Effector CD4-positive, alpha-beta T cell (primary cell): ENCODE results near the gene NEAT1.

Experiments
- DNase-seq: peaks from one replicate; pipeline ENCODE4 v3.0.0-alpha.2; 2020
- total RNA-seq: gene quantifications from one replicate; lab custom pipeline; 2026; lab: John Stamatoyannopoulos, UW

The NEAT1 gene
- 809 reads per million, percentile 99 among the genes with 10 or more reads in this experiment for total RNA-seq

DNA sequence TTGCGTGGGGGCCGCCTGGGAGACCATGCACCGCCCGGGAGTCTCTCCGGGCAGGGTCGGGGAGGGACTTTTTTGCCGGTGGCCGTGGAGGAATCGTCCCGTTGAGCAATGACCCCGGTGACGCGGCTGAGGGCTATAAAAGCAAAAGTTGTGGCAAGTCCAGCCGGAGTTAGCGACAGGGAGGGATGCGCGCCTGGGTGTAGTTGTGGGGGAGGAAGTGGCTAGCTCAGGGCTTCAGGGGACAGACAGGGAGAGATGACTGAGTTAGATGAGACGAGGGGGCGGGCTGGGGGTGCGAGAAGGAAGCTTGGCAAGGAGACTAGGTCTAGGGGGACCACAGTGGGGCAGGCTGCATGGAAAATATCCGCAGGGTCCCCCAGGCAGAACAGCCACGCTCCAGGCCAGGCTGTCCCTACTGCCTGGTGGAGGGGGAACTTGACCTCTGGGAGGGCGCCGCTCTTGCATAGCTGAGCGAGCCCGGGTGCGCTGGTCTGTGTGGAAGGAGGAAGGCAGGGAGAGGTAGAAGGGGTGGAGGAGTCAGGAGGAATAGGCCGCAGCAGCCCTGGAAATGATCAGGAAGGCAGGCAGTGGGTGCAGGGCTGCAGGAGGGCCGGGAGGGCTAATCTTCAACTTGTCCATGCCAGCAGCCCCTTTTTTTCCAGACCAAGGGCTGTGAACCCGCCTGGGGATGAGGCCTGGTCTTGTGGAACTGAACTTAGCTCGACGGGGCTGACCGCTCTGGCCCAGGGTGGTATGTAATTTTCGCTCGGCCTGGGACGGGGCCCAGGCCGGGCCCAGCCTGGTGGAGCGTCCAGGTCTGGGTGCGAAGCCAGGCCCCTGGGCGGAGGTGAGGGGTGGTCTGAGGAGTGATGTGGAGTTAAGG is at the start of gene NEAT1:
Gene NEAT1, plus strand, starts transcription at position 166 of the 883 bp plus-strand sequence.
- peak; percentile 79 for DNase-seq

DNA sequence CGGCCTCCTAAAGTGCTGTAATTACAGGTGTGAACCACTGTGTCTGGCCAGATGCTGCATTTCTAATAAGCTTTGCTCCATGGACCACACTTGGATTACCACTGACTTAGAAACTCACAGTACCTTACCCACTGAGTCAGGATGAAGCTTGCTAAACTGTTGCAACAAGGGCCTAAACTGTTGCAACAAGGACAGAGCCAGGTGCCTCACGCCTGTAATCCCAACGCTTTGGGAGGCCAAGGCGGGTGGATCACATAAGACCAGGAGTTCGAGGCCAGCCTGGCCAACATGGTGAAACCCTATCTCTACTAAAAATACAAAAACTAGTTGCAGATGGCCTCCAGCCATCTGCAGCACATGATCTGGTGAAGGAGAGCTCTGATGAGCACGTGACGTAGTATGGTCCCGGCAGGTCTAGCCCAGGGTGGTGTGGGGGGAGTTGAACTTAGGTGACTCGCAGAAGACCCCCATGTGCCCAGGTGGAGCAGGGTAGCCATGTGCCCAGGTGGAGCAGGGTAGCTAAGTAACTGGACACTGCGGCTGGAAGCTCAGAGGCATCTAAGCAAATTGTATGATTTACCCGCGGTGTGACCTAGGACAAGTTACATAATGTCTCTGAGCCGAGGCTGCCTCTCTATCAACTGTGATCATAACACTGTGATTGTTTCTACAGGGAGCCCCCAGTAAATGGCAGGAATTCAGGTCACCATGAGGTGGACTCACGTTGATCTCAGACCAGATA is 48.6 kb upstream of the NEAT1 start:
- no peak for DNase-seq

DNA sequence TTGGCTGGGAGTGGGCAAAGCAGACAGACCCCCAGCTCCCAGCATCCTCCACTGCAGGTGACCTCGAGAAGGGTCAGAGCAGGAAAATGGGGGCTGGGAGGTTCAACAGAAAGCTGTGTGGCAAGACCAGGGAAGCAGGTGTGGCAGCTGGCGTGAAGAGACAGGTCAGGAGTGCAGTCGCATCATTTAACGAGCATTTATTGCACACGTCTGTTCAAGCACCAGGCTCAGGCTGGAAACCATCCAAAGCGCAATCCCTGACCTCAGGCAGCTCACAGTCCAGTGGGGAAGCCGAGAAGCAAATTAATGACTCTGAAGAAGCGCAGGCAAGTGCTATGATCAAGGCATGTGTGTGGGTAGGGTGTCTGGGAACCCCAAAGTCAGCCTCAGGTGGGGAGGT is 47.6 kb upstream of the NEAT1 start:
- DNase-seq: no peak

DNA sequence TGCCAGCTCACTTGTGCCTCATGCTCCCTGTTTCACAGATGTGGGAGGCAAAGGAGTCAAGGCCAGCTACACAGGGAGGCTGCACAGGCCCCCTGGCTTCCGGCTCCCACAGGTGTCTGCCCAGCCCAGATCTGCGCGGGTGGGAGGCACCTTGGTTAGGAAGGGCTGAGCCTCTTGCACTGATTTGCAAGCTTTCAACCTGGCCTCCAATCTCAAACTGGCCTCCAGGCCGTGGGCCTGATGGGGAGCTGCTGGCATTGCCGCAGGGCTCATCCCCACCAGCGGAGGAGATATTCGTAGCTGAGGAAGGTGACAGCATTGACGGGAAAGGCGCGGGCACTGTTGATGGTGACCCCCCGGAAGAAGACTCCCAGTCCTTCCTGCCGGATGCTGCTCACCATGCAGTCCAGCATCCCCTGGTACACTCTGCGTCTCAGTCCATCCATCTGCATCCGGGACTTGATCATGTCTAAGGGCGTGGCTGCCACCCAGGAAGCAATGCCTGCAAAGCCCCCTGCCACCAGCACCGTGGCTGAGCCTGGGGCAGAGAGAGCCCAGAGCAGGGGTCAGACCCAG is 46.4 kb upstream of the NEAT1 start:
- no peak for DNase-seq

DNA sequence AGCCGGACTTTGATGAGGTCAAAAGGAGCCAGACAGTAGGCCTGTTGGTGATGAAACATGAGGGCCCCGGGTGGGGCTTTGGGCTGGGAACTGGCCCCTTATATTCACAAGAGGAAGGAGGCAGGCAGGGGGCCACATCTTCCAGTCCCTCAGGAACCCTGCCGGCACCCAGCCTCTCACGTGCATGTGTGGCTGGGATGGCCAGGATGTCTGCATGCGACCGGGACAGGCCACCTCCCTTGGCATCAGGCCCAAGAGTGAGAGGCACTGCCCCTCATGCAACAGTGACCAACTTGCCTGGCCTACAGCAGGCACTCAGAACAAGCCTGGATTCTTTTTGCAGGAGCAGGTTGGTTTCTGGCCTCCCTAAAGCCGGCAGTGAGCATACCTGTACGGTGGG is 45.6 kb upstream of the NEAT1 start:
- DNase-seq: no peak

DNA sequence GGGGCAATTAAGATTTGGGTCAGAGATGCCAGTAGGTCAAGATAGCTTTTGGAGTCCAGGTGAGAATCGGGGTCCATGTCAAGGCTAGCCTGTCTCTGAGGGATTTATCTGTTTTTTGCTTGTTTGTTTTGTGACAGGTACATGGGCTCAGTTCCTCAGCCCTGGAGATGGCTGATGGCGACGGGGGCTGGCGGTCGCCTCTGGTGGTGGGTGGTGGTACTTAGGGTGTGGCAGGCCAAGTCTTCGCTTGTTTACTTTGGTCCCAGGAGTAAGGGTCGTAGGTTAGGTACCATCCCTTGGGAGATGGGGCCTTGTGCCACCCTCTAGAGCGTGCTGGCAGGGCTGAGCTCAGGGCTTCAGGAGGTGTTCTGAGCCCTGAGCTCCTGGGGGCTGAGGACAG is 44.8 kb upstream of the NEAT1 start:
- DNase-seq: no peak

DNA sequence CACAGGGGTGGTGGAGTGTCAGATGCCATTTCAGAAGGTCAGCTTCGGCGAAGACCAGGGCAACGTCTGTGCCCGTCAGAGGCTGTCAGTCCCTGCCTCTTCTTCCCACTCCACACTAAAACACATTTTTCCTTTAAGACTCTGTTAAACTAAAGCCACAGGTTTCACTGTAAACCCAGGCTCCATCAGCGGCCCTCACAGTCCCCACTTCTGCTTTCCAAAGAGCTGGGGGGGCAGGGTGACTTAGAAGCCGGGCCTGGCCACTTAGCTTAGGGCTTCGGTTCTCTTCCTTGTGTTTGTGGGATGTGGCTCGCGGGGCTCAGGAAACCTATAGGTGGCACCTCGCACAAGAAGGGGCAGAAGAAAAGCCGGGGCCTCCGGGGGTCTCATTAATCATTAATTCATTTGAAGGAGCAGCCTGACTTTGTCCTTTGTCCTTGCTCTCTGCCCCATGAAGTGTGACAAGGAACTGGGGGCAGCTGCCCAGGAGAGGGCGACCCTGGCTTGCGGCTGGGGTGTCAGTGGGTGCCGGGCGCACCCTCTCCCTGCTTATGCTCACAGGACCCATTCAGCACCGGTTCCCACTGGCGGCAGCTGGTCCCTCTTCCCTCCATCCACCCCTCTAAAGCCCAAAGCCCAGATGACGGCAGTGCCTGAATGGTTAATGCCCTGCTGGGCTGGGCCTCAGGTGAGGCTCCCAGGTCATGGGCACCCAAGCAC is 44.2 kb upstream of the NEAT1 start:
- DNase-seq: no peak

DNA sequence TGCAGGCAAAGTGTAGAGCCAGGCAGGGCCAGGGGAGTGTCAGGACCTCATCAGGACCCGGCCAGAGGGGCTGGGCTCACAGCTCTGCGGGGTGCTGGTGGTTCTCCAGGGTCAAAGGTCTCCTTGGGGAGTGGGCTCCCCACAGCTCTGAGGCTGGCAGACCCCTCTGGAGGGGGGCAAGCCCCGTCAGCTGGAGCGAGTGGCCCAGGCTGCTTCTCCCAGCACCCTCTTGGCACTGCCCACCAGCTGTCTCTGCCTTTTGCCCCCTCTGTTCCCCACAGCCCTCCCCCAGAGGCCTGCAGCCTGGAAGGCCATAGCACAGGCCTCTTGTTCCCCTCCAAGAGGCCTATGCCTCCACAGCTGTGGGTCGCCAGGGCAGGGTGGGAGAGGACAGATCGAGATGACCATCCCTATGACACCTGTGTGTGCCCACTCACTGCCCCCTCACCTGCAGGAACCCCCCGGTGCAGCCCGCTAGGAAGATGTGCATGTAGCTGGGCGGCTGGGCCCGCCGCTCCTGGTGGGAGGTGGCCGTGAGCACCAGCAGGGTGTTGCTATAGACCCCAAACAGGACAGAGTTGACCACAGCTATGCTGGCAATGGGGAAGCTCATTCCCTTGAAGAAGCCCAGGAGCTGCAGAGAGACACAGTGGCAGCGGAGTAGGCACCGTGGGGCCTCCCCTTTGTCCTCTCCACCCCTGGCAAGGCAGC is 43.5 kb upstream of the NEAT1 start:
- no peak for DNase-seq

DNA sequence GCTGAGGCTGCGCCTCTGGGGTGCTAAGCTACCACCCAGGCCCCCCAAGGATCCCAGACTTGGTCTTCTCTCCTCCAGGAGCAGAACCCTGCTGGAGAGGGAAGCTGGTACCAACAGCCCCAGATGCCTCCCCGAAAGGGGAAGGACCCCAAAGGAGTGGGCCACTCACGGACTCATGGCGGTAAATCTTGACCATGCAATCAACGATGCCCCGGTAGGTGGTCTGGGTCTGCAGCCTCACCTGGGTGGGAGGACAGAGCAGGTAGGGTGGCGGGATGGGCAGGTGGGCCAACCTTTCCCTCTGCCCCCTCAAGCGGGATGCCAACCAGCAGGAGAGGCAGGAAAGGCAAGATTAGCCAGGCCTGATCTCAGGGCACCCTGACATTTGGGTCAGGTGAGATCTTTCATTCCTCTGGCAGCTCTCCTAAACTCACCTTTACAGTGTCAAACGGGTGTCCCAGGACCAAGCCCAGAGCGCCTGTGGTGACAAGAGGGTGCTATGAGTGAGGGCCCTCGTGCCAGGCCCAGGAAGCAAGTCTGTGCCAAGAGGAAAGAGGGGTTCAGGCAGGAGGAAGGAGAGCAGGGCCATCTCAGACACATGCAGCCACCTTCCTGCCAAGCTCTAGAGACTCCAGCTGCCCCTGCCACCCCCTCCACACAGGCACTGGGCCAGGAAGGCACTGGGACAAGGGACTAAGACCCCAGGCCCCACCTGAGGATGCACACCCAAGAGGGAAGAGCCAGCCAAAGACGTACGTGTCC is 42.7 kb upstream of the NEAT1 start:
- DNase-seq: no peak

DNA sequence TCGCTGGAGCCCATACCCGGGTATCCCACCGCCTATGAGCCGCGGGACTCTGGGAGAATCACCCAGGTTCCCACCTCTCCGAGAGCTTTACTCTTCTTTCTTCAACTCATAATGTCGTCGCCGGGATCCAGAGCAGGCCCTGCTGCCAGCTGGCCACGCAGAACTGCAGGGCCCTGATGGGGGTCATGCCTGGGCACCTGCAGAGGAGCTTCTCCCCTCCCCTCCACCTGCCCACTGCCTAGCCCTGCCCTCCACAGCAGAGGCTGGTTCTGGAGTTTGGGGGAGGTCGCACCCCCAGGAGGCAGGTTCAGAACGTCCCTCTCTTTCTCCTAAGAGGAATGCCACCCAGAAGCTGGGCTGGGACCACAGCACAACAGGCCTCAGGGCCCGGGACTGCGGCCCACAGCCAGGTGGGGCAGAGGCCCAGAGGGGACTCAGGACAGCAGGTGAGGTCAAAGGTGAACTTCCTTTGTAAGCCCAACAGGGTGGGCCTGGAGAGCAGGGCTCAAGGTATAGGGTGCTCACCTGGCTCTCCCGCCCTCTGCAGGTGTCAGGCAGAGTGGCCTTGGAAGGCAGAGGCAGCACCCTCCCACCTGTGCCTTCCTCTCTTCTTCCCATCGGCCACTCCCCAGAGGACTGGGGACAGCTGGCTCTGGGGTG is 42.0 kb upstream of the NEAT1 start:
- no peak for DNase-seq

DNA sequence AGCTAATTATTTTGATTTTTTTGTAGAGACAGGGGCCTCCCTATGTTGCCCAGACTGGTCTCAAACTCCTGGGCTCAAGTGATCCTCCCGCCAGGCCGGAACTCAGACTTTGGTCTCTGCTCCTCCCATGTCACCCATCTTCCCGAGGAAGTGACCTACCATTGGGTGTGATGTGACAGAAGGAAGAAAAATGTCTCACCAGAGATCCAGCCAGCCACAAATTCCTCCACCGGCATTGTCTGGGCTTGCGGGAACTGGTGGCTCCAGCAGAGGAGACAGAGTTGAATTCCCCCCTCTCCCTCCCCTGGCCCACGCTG is 40.9 kb upstream of the NEAT1 start:
- no peak for DNase-seq

DNA sequence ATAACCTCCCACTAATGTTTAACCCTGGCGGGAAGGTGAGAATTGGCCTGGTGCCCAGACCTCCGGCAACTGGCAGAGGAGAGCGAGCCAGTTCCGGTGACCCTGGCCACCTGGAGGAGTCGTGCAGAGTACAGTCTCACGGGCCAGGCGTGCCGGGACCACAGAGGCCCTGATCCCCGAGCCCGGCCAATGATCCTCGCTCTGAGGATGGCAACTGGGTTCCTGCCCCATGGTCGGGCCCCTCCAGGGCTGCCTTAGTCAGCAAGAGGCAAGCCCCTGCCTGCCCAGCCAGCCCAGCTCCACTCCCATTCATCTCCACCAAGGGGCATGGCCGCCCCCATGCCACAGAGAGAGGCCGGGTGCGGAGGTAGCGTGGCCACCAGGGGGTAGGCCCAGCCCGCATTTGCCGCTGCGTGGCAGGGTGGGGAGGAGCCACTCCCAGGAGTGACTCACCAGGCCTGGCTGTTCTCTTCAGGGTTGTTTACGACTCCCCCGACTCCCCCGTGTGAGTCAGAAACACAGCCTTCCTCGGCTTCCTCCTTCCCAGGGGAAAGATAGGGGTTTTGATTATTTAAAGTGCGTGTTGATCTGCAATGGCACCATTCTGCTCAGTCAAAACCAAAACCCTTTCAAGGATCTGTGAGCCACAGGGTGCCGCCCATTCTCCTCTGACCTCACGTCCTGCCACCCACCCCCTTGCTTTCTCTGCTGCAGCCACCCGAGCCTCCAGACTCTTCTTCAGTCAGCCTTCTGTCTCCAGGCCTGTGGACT is 40.4 kb upstream of the NEAT1 start, which contains the start of gene SLC25A45:
Gene SLC25A45, minus strand, starts transcription at position 614 of the 771 bp plus-strand sequence. CDS start 695 bp downstream, outside the sequence.
- DNase-seq: peak; percentile 88

DNA sequence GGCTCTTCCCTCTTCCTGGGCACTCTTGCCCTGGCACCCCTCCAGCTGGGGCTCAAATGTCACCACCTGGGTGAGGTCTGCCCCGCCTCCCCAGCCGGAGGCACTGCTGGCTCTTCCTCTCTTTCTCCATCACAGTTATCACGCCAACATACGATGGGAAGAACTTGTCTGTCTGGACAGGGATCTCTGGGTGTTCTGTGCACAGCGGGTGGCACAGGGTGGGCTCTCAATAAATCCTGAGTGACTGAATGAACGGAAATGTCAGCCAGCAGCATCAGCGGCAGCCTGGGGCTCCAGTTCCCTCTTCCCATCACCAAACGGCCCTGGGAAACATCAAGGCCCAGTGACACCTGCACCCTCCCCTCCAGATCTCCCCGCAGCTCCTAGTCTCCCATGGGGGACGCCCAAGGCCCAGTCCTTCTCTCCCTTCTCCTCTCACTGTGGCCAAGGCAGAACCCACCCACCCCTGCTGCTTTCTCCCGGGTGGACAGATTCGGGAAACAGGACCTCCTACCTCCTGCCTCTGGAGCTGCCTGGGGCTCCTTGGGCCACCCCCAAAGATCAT is 39.7 kb upstream of the NEAT1 start:
- DNase-seq: no peak

DNA sequence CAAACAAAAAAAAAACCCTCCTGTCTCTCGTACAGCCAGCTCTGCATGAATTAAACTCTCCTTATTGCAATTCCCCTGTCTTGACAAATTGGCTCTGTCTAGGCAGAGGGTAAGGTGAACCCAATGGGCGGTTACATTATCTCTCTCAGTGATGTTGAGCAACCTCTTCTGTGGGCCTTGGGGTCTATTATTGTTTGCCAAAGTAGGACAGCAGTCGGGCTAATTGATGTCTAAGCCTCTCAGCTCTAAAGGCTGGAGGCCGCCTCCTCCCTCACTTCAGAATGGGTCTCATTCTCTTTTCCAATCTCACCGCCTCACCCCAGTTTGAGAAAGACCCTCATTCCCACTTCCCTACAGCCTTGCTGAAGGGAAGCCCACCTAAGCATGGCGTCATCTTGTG is 38.8 kb upstream of the NEAT1 start:
- DNase-seq: no peak

DNA sequence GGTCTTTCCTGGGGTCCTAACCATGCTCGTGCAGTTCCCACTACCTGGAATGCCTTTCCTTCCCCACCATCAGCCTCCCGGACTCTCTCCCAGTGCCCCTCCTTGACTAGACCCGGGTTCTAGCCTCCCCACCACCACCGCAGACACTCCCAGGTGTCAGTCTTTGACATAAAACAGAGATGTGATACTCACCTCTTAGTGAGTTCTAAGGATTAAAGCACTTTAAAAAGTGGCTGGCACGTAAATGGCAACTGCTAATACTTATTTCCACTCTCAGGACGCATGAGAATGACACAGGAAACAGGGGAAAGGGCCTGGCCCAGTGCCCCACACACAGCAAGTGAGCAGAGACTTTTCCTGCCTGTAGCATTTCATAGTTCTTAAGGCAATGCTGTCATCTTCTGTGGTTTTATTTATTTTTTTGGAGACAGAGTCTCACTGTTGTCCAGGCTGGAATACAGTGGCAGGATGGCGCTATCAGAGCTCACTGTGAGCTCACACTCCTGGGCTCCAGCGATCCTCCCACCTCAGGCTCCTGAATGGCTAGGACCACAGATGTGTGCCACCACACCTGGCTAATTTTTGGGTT is 38.2 kb upstream of the NEAT1 start:
- DNase-seq: no peak

DNA sequence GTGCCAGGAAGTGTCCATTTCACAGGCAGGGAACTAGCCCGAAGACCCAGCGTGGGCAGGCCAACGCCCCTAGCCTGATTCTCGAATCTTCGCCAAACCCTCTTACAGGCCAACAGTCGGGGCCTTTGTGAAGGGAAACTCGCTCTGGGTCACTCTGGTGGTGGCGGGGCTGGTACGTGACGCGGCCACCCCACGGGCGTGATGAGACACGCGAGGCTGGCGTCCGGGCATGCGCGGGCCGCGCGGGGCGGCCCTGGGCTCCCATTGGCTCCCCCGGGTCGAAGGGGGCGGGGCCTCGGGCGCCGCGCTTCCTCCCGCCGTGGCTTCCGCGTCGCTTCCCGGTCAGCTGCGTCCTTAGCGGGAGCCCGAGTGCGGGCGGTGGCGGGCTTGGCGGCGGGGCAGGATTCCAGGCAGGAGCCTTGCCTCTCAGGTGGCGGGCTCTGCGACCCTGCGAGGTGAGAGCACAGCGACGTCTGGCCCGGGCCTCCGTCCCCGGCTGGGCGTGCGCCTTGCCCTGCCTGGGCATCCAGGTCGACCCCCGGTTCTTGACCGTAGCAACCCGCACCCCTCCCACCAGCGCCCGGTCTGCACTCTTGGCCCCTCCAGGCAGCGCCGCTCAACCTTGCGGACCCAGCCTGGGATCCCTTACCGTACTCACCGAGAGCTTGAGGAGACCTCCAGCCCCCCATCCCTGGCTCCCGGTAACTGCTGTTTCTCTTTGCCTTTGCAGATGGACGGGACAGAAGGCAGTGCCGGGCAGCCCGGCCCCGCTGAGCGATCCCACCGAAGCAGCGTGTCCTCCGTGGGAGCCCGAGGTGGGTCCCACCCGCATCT is 36.1 kb upstream of the NEAT1 start, which contains the start of gene FRMD8:
Gene FRMD8, plus strand, starts transcription at position 331 of the 834 bp plus-strand sequence. Its CDS starts 400 bp downstream, at position 731.
- peak; percentile 88 for DNase-seq

DNA sequence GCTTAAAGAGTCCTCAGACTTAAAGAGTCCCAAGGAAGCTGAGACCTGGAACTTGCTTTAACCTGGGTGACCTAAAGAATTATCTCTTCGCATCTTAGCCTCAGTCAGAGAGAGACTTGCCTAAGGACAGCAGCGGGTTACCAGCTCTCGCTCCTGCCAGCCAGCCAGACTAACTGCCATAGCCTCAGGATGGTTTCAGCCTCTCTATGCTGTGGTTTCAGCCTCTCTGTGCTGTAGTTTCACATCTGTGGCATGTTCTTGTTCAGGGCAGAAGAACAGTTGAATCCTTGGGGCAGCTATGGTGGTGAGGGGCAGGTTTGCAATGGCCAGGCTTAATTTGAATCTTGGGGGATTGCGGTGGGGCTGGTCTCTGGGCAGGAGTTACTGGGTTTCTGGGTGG is 33.9 kb upstream of the NEAT1 start:
- DNase-seq: no peak

DNA sequence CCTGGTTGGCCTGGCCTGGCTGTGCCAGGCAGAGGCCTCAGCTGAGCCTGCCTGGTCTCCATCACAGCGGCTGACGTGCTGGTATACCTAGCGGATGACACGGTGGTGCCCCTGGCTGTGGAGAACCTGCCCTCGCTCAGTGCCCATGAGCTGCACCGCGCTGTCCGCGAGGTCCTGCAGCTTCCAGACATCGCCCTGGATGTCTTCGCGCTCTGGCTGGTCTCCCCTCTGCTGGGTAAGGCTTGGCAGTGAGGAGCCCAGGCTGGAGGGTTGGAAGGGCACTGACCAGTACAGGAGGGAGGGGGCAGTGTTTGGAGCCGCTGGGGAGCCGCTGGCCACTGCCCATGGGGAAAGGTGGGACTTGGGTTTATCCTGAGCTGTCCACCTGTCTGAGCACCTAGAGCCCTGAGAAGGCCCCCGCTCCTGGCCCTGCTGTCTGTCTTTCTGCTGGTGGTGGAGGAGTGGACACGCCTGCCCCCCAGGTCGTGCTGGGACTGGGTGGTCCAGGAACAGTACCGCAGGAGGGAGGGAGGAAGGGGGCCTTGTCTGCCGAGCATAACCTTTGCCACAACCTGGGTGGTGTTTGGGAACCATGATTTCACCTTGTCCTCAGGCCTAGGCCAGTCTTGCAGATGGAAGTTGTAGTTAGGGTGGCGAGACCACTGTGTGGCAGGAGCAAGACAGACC is 33.2 kb upstream of the NEAT1 start:
- DNase-seq: no peak
